ENCODE results near the gene EHD2. TPM values are rescaled to one million over a fixed set of nuclear protein-coding genes. Genes with fewer than 3 reads are reported as not detected.

EHD2 gene, protein sequence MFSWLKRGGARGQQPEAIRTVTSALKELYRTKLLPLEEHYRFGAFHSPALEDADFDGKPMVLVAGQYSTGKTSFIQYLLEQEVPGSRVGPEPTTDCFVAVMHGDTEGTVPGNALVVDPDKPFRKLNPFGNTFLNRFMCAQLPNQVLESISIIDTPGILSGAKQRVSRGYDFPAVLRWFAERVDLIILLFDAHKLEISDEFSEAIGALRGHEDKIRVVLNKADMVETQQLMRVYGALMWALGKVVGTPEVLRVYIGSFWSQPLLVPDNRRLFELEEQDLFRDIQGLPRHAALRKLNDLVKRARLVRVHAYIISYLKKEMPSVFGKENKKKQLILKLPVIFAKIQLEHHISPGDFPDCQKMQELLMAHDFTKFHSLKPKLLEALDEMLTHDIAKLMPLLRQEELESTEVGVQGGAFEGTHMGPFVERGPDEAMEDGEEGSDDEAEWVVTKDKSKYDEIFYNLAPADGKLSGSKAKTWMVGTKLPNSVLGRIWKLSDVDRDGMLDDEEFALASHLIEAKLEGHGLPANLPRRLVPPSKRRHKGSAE
- total RNA-seq (2021) (2.9 and 3.0 TPM in 2 replicates), Bru-seq, nascent RNA (percentile 25 among the genes with signal in this experiment), BruChase-seq, experiment 1, labeled RNA remaining after a 2-hour chase (percentile 27 among the genes with signal in this experiment), BruChase-seq, experiment 2, labeled RNA remaining after a 6-hour chase (percentile 46 among the genes with signal in this experiment)
- long read RNA-seq, partial matches to known transcripts, result 0 of 2 reads
- long read RNA-seq, other reads (novel, unspliced or antisense), result 1 of 2 reads

DNA sequence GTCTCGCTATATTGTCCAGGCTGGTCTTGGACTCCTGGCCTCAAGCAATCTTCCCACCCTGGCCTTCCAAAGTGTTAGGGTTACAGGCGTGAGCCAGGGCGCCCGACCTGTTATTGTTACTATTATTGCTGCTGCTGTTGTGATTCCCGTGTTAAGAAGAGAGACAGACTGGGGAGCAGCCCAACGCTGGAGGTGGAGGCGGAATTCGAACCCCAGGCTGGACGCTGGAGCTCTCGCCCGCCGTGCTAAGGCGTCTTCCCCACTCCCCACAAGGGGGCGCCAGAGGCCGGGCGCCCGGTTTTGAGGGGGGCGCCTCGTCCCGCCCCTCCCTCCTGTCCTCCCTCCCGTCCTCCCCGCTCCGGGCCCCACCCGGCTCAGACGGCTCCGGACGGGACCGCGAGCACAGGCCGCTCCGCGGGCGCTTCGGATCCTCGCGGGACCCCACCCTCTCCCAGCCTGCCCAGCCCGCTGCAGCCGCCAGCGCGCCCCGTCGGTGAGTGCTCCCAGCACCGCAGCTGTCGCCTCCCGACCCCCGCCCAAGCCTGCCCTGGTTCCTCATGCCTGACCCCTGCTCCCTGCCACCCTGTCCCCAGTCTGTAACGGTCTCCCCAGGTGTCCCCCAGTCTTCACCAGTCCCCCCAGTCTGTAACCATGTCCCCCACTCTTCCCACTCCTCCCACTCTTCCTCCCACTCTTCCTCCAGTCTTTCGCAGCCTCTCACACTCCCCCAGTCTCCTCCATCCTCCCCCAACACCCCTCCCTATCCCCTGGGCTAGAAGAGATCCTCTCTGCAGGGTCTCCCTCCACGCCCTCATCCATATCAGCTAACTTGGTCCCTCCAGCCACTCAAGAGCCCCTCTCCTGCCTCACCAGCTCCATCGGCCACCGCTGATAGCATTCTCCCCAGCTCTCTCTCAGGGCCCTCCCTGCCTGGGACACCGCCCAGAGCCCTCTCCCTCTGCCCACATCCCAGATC lies at the start of gene EHD2:
Gene EHD2, plus strand, starts transcription at position 377 of the 976 bp plus-strand sequence. CDS start 3,191 bp downstream, outside the sequence.
- Histone ChIP-seq H3K27me3 (replicated peaks; ENCODE audit: insufficient read depth, low read depth, low read length, poor library complexity) (no peaks in the 10 kb centered on the region), H3K9me3 (ENCODE audit: low read depth, low read length, poor library complexity, severe bottlenecking) (peaks cover 3% of the 10 kb centered on the region), H3K4me3 (ENCODE audit: low read depth, low read length, poor library complexity, severe bottlenecking) (peak within 1 kb of the TSS; percentile 46), H3K27ac (ENCODE audit: low read depth, low read length, poor library complexity, severe bottlenecking) (no peak within 1 kb of the TSS), H3K4me1 (ENCODE audit: insufficient read depth, low read length, poor library complexity, severe bottlenecking) (no peaks in the 10 kb centered on the region), H3K36me3 (ENCODE audit: insufficient read depth, low read length, poor library complexity, severe bottlenecking) (no peaks in the 10 kb centered on the region)
- POLR2A ChIA-PET (ENCODE audit: low non-redundant PET), result no interaction called here
- CTCF ChIA-PET, result interaction anchor here (0.5 to 1.8 kb wide), 13 partner anchors 10 to 285 kb away, joined by 3 to 17 read pairs (median 4); no protein-coding TSS in a partner anchor
- DNase-seq (ENCODE audit: low spot score), result peak; percentile 69
- intact Hi-C loops (cut with micrococcal nuclease; ENCODE audit: unreplicated experiment), result loop anchor here (1.0 to 5.0 kb wide), 2 partner anchors 30 to 74 kb away; no protein-coding TSS in a partner anchor
- BruUV-seq (replicated peaks), result no TSS peak
- TF ChIP-seq EZH2 (IDR thresholded peaks at IDR 0.05; ENCODE audit: borderline replicate concordance, low read depth, low read length, poor library complexity, severe bottlenecking), result no peak
- TF ChIP-seq, protein P1, sequence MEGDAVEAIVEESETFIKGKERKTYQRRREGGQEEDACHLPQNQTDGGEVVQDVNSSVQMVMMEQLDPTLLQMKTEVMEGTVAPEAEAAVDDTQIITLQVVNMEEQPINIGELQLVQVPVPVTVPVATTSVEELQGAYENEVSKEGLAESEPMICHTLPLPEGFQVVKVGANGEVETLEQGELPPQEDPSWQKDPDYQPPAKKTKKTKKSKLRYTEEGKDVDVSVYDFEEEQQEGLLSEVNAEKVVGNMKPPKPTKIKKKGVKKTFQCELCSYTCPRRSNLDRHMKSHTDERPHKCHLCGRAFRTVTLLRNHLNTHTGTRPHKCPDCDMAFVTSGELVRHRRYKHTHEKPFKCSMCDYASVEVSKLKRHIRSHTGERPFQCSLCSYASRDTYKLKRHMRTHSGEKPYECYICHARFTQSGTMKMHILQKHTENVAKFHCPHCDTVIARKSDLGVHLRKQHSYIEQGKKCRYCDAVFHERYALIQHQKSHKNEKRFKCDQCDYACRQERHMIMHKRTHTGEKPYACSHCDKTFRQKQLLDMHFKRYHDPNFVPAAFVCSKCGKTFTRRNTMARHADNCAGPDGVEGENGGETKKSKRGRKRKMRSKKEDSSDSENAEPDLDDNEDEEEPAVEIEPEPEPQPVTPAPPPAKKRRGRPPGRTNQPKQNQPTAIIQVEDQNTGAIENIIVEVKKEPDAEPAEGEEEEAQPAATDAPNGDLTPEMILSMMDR (conservative IDR thresholded peaks at IDR 0.05; ENCODE audit: low read depth, low read length), result peak; percentile 89

DNA sequence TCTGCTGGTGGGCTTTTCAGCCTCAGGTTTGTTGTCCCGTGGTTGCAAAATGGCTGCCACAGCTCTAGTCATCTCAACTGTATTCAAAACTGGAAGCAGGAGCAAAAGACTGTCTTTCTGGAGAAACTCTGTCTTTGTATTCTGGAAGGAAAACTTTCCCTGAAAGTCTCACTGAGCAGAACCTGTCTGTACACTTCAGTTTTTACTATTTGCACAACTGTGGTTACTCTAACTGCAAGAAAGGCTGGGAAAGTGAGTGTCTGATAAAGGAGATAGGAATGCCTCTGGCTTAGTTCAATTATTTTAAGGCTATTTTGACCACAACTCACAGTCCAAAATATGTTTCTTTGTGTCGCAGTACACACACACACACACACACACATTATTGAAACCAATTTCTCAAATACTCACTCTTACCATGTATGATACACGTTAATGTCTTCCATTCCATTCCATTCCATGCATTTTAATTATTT lies 49.7 kb upstream of the EHD2 start:
- no peak overlapping the region for H3K4me3 ChIP-seq (ENCODE audit: low read depth, low read length, poor library complexity, severe bottlenecking)
- BruUV-seq (replicated peaks), result no TSS peak

More for the DNA sequence above, 49.7 kb upstream of the EHD2 start:
- TF ChIP-seq EZH2 (IDR thresholded peaks at IDR 0.05; ENCODE audit: borderline replicate concordance, low read depth, low read length, poor library complexity, severe bottlenecking), result no peak
- TF ChIP-seq, protein P1 (conservative IDR thresholded peaks at IDR 0.05; ENCODE audit: low read depth, low read length), result no peak
- H3K27ac ChIP-seq (ENCODE audit: low read depth, low read length, poor library complexity, severe bottlenecking), result no peak overlapping the region
- intact Hi-C loops (cut with micrococcal nuclease; ENCODE audit: unreplicated experiment), result no loop called here
- no peaks in the 10 kb centered on the region for H3K36me3 ChIP-seq (ENCODE audit: insufficient read depth, low read length, poor library complexity, severe bottlenecking)
- no peak for DNase-seq (ENCODE audit: low spot score)
- H3K27me3 ChIP-seq (replicated peaks; ENCODE audit: insufficient read depth, low read depth, low read length, poor library complexity), result no peaks in the 10 kb centered on the region
- ChIA-PET POLR2A (ENCODE audit: low non-redundant PET) (no interaction called here), CTCF (no interaction called here)
- H3K4me1 ChIP-seq (ENCODE audit: insufficient read depth, low read length, poor library complexity, severe bottlenecking), result peaks cover 10% of the 10 kb centered on the region
- no peaks in the 10 kb centered on the region for H3K9me3 ChIP-seq (ENCODE audit: low read depth, low read length, poor library complexity, severe bottlenecking)

Data from A673 (cell line).